ENCODE results near the gene SMIM12.

DNA sequence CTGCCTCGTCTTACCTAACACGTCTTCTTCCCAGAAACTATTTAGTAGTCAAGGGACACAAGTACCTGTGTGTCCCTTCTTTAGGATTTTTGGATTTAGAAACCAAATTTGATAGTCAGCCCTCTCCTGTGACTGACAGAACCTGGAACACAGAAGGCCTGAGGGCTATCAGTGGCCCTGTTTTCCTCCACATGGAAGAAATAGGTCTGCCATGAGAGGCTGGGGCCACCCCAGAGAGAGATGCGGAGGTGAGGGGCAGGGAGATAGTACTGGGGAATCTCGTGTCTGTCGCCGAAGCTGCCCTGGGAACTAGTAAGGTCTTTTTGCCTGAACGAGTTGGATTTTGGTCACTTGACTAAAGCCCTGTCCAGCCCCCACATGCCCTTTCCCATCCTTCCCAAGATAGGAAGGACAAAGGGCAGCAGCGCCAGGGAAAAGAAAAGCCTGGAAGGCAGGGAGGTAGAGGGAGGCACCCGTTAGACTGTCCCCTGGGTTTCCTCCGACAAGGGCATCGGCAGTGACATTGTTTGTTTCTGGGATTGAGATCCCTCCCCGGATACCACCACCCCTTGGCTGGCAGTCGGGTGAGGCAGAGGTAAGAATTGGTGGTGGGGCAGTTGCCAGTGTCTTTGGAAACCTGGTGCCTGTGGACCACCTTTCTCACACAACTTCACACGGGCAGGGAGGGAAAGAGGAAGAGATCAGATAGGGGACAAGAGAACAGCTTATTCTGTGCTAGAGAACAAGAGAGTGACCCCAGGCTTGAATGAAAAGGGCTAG lies 19.8 kb downstream of the SMIM12 start:
- no peak for TF ChIP-seq CTCF (IDR thresholded peaks at IDR 0.05; ENCODE audit: low read depth, low read length)
- TF ChIP-seq EZH2phosphoT487 (IDR thresholded peaks at IDR 0.05; ENCODE audit: low read depth): no peak

Data from OCI-LY3 (cell line).